Urinary bladder (tissue), 4 donors: ENCODE measurements around the gene IBTK. TPM values are rescaled to one million over a fixed set of nuclear protein-coding genes. Genes with fewer than 3 reads are reported as not detected.
"Not testable (repeated sequence)": the region's sequence is repeated elsewhere in the genome, so short reads cannot be mapped to it uniquely, and the experiment has no call there.

Experiments
- DNase-seq: peaks from one replicate; pipeline ENCODE4 v3.0.0-alpha.2; 2015; ENCODE audit errors: extremely low spot score
- H3K27ac ChIP-seq: one replicate; pipeline ENCODE4 v1.5.1; 2013; ENCODE audit warnings: low read depth, mild to moderate bottlenecking, moderate library complexity
- H3K36me3 ChIP-seq: one replicate; pipeline ENCODE4 v1.6.1; 2013; ENCODE audit warnings: mild to moderate bottlenecking, moderate library complexity; ENCODE audit not compliant: insufficient read depth
- H3K4me1 ChIP-seq: one replicate; pipeline ENCODE4 v1.6.1; 2013; ENCODE audit warnings: mild to moderate bottlenecking, moderate library complexity; ENCODE audit not compliant: insufficient read depth
- H3K4me3 ChIP-seq: one replicate; pipeline ENCODE4 v1.5.1; 2013; ENCODE audit warnings: low read depth, low read length
- WGBS: extraction: QIAGEN DNeasy Blood & Tissue Kit; methylation state at CpG from one replicate; pipeline ENCODE4 v1.1.7; 2013; 5-methylcytosine and 5-hydroxymethylcytosine counted together
- polyA plus RNA-seq: library from polyadenylated mRNA; stranded (reverse); fragments of 200-250 nt; gene quantifications from one replicate; pipeline ENCODE4 v1.2.3, GENCODE V29; 2013
- total RNA-seq: library from RNA; depleted of rRNA; stranded (reverse); fragments of >200 nt; gene quantifications from one replicate; pipeline ENCODE4 v1.2.3, GENCODE V29; 2014
- donor health status: healthy with polysubstance abuse.
- donor health status: healthy.

Gene IBTK
- total and polyA plus RNA-seq, 2 donors, result 16.8 to 78.8 TPM

- no peak for DNase-seq
- Histone ChIP-seq H3K4me3 (no peak overlapping the region), H3K27ac (no peak overlapping the region), H3K36me3 (peaks cover 7% of the 10 kb centered on the region), H3K4me1 (no peaks in the 10 kb centered on the region)
Observed at GRCh38 chr6:82183642-82184282, 63.8 kb downstream of the IBTK start.

DNA sequence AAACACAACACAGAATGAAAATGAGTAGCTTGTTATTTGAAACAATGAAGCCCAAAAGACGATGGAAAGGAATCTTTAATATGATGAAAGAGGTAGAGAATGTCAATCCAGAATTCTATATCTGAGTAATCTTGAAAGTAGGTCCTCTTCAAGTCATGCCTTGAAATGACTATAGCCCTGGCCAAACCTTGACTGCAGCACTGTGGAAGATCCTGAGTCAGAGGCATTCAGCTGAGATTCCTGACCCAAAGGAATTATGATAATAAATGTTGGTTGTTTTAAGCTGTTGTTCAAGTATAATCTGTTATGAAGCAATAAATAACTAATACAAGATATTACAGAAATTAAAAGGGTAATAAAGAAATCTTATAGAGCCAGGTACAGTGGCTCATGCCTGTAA is 64.8 kb downstream of the IBTK start:
- no peak overlapping the region for H3K4me3 ChIP-seq
- no peaks in the 10 kb centered on the region for H3K4me1 ChIP-seq
- no peak for DNase-seq
- WGBS, result 64% methylated on average over 1 of the region's 1 CpG
- peaks cover 5% of the 10 kb centered on the region for H3K36me3 ChIP-seq
- H3K27ac ChIP-seq, result no peak overlapping the region

DNA sequence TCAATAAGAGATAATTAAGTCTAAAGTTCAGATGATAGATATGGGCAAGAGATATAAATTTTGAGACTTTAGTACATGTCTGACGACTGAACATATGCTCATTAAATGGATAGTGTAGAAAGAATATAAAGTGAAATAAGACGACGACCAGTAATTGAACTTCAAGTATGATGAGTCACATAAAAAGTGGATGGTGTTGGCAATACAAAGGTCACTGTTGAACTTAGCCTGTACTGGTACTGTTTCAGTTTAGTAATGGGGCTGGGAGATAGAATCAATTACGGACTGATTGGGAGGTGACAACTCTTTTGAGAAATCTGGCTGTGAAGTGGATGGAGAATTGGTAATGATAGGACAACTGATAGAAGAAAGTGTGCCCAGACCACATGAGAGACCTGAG is 68.1 kb downstream of the IBTK start:
- Histone ChIP-seq H3K27ac (no peak overlapping the region), H3K4me1 (no peaks in the 10 kb centered on the region), H3K4me3 (no peak overlapping the region), H3K36me3 (peaks cover 5% of the 10 kb centered on the region)
- DNase-seq, result no peak
- 79% methylated on average over 4 of the region's 4 CpGs for WGBS

GRCh38 chr6:82178759-82179112 is 68.8 kb downstream of the IBTK start:
- no peak for DNase-seq
- WGBS, result 97% methylated on average over 1 of the region's 1 CpG
- peaks cover 5% of the 10 kb centered on the region for H3K36me3 ChIP-seq
- no peaks in the 10 kb centered on the region for H3K4me1 ChIP-seq
- no peak overlapping the region for H3K27ac ChIP-seq
- H3K4me3 ChIP-seq, result no peak overlapping the region

- WGBS, result 54% methylated on average over 2 of the region's 2 CpGs
- DNase-seq, result no peak
- H3K4me1 ChIP-seq, result no peaks in the 10 kb centered on the region
- H3K36me3 ChIP-seq, result peaks cover 5% of the 10 kb centered on the region
- H3K4me3 ChIP-seq, result no peak overlapping the region
- no peak overlapping the region for H3K27ac ChIP-seq
Observed at GRCh38 chr6:82178077-82178758, 69.3 kb downstream of the IBTK start.

GRCh38 chr6:82176616-82177015 is 70.9 kb downstream of the IBTK start:
- Histone ChIP-seq H3K4me3 (no peak overlapping the region), H3K27ac (no peak overlapping the region), H3K36me3 (peaks cover 7% of the 10 kb centered on the region), H3K4me1 (no peaks in the 10 kb centered on the region)
- WGBS, result 39% methylated on average over 1 of the region's 1 CpG
- DNase-seq, result no peak

DNA sequence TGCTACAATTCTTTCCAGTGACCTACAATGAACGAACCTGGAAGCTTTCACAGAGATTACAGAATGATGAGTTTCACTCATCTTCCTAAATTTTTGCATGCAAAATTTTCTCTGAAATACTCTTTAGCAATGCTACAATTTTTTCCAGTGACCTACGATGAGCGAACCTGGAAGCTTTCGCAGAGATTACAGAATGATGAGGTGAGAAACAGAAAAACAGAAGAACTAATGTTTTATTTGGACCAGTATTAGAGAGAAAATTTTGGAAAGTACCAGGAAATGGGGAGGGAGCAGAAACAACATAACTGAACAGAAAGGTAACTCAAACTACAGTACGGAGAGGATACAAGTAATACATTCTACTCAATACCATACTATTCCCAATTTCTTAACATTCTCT is 75.0 kb downstream of the IBTK start:
- no peaks in the 10 kb centered on the region for H3K4me1 ChIP-seq
- no peak for DNase-seq
- H3K27ac ChIP-seq, result no peak overlapping the region
- H3K4me3 ChIP-seq, result no peak overlapping the region
- peaks cover 2% of the 10 kb centered on the region for H3K36me3 ChIP-seq
- 96% methylated on average over 5 of the region's 5 CpGs for WGBS

DNA sequence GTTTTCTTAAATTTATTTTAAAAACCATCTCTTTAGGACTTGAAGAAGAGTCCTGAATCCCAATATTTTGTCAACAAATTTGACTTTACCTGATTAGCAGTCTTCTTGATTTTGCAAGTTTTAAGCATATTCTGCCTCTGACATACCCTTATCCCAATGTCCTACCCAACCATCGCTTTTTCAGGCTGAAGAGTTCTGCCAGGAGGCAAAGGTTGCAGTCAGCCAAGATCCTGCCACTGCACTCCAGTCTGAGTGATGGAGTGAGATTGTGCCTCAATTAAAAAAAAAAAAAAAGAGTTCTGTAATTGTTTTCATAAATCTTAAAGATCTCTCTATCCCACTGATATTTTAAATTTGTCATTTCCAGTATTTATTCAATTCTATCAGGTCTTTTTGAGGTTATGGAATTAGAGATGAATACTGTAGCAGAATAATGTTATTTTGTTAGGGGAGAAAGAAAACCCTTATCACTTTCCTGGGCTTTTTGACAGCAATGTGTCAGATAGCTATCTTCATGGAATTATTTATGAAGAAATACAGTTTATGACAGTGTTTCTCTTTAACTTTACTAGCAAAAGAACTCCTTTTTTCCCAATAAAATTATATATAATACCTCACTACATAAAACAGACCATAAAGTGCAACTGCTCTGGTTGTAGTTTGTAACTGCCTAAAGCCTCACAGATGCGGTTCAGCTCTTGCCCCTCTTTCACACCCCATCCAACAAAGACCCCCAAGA is 78.2 kb downstream of the IBTK start:
- Histone ChIP-seq H3K36me3 (peaks cover 2% of the 10 kb centered on the region), H3K4me1 (no peaks in the 10 kb centered on the region), H3K4me3 (no peak overlapping the region), H3K27ac (no peak overlapping the region)
- 70% methylated on average over 2 of the region's 2 CpGs for WGBS
- no peak for DNase-seq

- Histone ChIP-seq H3K4me1 (no peaks in the 10 kb centered on the region), H3K27ac (no peak overlapping the region), H3K4me3 (no peak overlapping the region), H3K36me3 (no peaks in the 10 kb centered on the region)
- WGBS, result 93% methylated on average over 5 of the region's 5 CpGs
- no peak for DNase-seq
Observed at GRCh38 chr6:82166493-82166892, 81.1 kb downstream of the IBTK start.

GRCh38 chr6:82160255-82160990 is 87.1 kb downstream of the IBTK start:
- H3K36me3 ChIP-seq, result no peaks in the 10 kb centered on the region
- 93% methylated on average over 12 of the region's 12 CpGs for WGBS

DNA sequence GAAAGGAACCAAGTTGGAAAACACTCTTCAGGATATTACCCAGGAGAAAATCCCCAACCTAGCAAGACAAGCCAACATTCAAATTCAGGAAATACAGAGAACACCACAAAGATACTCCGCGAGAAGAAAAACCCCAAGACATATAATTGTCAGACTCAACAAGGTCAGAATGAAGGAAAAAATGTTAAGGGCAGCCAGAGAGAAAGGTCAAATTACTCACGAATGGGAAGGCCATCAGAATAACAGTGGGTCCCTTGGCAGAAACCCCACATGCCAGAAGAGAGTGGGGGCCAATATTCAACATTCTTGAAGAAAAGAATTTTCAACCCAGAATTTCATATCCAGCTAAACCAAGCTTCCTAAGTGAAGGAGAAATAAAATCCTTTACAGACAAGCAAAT is 94.8 kb downstream of the IBTK start:
- not testable (repeated sequence) for DNase-seq, H3K4me3 ChIP-seq, H3K4me1 ChIP-seq, H3K27ac ChIP-seq, H3K36me3 ChIP-seq
- 83% methylated on average over 3 of the region's 3 CpGs for WGBS

More at GRCh38 chr6:82160255-82160990, 87.1 kb downstream of the IBTK start:
- Histone ChIP-seq H3K4me1 (no peaks in the 10 kb centered on the region), H3K27ac (no peak overlapping the region), H3K4me3 (no peak overlapping the region)
- DNase-seq, result no peak

DNA sequence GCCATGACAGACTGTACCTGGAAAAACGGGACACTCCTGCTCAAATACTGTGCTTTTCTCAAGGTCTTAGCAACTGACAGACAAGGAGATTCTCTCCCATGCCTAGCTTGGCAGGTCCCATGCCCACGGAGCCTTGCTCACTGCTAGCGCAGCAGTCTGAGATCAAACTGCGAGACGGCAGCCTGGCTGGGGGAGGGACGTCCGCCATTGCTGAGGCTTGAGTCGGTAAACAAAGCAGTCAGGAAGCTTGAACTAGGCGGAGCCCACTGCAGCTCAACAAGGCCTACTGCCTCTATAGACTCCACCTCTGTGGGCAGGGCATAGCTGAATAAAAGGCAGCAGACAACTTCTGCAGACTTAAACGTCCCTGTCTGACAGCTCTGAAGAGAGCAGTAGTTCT is 96.4 kb downstream of the IBTK start:
- not testable (repeated sequence) for H3K36me3 ChIP-seq, DNase-seq, H3K27ac ChIP-seq, H3K4me1 ChIP-seq, H3K4me3 ChIP-seq
- WGBS, result 91% methylated on average over 10 of the region's 10 CpGs

DNA sequence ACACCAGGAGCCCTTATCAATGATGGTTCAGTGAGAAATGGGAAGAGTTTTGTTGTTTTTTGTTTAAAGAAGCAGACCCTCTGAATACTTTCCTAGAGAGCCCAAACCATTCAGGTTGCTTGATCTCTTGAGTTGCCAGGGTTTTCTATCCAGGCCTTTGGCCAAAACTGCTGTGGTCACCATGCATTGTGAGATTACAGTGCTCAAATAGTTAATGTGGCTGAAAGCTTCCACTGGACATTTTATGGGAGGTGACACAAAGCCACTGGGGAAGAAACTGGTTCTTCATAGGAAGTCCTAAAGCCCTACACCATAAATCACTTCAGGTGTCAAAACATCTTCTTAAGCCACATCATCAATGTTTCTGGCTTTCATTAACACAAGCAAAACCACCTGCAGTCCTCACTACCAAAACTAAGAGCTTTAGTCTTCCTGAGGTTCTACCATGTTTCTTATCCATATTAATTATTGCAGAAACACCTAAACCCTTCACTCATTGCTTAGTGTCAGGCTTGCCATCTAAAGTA is 101.6 kb downstream of the IBTK start:
- no peak for DNase-seq
- Histone ChIP-seq H3K4me1 (no peaks in the 10 kb centered on the region), H3K36me3 (no peaks in the 10 kb centered on the region)

More for the DNA sequence above, 101.6 kb downstream of the IBTK start:
- no peak overlapping the region for H3K27ac ChIP-seq
- no peak overlapping the region for H3K4me3 ChIP-seq
